Lower leg skin (tissue), 4 donors: ENCODE measurements around the gene FAM118A. TPM values are rescaled to one million over a fixed set of nuclear protein-coding genes. Genes with fewer than 3 reads are reported as not detected.
"Not testable (repeated sequence)": the region's sequence is repeated elsewhere in the genome, so short reads cannot be mapped to it uniquely, and the experiment has no call there.

Source experiments
- DNase-seq, 2 donors: peaks; one replicate each; pipeline ENCODE4 v3.0.0-alpha.2; 2019; ENCODE audit warnings: low spot score in 2 of 2
- H3K4me3 ChIP-seq: fragments of 200-600 bp; sonication (generic); 2 replicates; pipeline ENCODE4 v1.5.1; 2017; ENCODE audit warnings: mild to moderate bottlenecking, low read depth; ENCODE audit not compliant: poor library complexity, severe bottlenecking
- POLR2A ChIP-seq, 2 donors: fragments of 450-650 bp; IDR thresholded peaks; one replicate each; pipeline ENCODE4 v1.6.1; 2016 to 2017; ENCODE audit warnings: antibody characterized with exemption in 2 of 2, mild to moderate bottlenecking in 1 of 2, moderate library complexity in 1 of 2
- WGBS, 2 donors: methylation state at CpG; one replicate each; pipeline ENCODE4 v1.1.5; 2018; 5-methylcytosine and 5-hydroxymethylcytosine counted together
- intact Hi-C: fragments of 100-400 bp; cut with DNase I; formaldehyde crosslinking; loops from one replicate; pipeline ENCODE4 v1.15.0; 2023; ENCODE audit warnings: low total_unique reads
- total RNA-seq, 4 donors: library from RNA; depleted of rRNA; stranded (reverse); fragments of >200 nt; gene quantifications; one replicate each; pipeline ENCODE4 v1.1.0, GENCODE V29; 2016
- TF ChIP-seq, protein P1 (sequence below), 3 donors: fragments of 450-650 bp; IDR thresholded peaks; one replicate each; pipeline ENCODE4 v1.5.1; 2016; ENCODE audit warnings: antibody characterized with exemption in 3 of 3, mild to moderate bottlenecking in 3 of 3, moderate library complexity in 2 of 3

The FAM118A gene
- total RNA-seq, 4 donors from 2014 or later: 11.9 to 40.7 (median 25.0) TPM

DNA sequence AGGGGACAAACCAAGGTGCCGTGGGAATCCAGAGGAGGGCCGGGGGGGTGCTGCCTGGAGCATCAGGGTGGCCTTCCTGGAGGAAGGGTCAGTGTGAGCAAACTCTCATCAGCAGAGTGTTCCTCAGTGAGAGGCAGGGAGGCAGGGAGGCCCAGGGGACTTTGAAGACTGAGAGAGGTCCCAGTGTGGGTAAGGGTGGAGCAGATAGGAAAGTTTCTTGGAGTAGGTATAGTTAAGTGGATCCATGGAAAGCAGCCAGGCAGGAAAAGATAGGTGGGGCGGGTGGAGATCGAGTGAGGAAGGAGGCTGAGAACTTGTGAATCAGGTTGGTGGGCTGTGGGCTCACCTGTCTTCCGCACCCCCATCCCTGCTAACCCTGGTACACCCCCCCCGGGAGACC is 15.7 kb upstream of the FAM118A start:
- no peak for TF ChIP-seq POLR2A (IDR thresholded peaks at IDR 0.05)
- TF ChIP-seq, protein P1, sequence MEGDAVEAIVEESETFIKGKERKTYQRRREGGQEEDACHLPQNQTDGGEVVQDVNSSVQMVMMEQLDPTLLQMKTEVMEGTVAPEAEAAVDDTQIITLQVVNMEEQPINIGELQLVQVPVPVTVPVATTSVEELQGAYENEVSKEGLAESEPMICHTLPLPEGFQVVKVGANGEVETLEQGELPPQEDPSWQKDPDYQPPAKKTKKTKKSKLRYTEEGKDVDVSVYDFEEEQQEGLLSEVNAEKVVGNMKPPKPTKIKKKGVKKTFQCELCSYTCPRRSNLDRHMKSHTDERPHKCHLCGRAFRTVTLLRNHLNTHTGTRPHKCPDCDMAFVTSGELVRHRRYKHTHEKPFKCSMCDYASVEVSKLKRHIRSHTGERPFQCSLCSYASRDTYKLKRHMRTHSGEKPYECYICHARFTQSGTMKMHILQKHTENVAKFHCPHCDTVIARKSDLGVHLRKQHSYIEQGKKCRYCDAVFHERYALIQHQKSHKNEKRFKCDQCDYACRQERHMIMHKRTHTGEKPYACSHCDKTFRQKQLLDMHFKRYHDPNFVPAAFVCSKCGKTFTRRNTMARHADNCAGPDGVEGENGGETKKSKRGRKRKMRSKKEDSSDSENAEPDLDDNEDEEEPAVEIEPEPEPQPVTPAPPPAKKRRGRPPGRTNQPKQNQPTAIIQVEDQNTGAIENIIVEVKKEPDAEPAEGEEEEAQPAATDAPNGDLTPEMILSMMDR (IDR thresholded peaks at IDR 0.05): no peak
- 64 to 65% methylated on average over 6 of the region's 6 CpGs for WGBS, 2 donors

DNA sequence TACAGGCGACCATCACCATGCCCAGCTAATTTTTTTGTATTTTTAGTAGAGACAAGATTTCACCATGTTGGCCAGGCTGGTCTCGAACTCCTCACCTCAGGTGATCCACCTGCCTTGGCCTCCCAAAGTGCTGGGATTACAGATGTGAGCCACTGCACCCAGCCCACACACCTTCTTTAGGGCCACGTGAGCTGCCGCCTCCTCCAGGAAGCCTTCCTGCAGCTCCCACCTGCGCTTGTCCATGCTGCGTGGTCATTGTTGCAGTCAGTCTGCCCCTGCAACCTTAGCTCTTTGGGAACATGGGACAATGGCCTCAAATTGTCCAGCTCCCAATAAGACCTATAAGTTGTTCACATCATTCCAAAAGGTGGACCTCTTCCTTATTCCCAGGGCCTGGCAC is 14.7 kb upstream of the FAM118A start:
- intact Hi-C loops, DNase-seq, H3K4me3 ChIP-seq: not testable (repeated sequence)
- 89 to 98% methylated on average over 6 of the region's 6 CpGs for WGBS, 2 donors

More for the DNA sequence above, 15.7 kb upstream of the FAM118A start:
- no peak overlapping the region for H3K4me3 ChIP-seq
- intact Hi-C loops: no loop called here
- DNase-seq: no peak

DNA sequence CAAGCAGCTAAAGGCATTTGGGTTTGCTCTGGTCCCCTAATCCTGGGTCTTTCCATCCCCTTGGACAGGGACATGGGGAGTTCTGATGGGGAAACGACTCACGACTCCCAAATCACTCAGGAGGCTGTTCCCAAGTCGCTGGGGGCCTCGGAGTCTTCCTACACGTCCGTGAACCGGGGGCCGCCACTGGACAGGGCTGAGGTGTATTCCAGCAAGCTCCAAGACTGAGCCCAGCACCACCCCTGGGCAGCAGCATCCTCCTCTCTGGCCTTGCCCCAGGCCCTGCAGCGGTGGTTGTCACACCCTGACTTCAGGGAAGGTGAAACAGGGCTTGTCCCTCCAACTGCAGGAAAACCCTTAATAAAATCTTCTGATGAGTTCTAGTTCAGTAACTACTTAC is 14.2 kb upstream of the FAM118A start:
- WGBS, 2 donors: 74 to 88% methylated on average over 9 of the region's 9 CpGs
- DNase-seq: no peak
- TF ChIP-seq, protein P1 (IDR thresholded peaks at IDR 0.05): no peak
- TF ChIP-seq POLR2A (IDR thresholded peaks at IDR 0.05): no peak
- H3K4me3 ChIP-seq: no peak overlapping the region
- intact Hi-C loops: no loop called here

DNA sequence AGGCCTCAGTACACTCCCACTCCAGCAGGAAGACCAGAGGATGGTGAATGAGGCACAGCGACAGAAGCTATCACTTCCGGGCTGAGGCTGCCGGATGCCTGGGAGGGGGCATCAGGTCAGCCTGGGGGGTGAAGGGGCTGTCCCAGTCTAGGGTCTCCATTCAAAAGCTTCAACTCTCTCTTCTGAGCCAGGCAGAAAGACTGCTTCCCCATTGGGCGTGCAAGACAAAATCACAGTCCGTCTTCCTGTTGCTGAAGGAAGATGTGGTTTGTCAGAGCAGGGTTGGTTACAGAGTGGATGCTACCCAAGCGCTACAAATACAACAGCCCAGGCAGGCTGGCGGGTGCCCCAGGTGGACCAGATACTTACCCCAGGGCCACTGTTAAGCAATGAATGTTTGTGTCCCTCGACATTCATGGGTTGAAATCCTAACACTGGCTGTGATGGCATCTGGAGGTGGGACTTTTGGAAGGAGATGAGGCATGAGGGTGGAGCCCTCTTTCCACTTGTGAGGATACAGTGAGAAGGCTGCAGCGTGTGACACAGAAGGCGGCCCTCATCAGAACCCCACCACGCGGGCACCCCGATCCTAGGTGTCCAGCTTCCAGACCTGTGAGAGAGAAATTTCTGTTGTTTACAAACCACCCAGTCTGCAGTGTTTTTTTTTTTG is 13.0 kb upstream of the FAM118A start:
- no peak overlapping the region for H3K4me3 ChIP-seq
- no peak for DNase-seq
- 79 to 81% methylated on average over 11 to 13 of the region's 13 CpGs for WGBS, 2 donors
- intact Hi-C loops: no loop called here
- no peak for TF ChIP-seq POLR2A (IDR thresholded peaks at IDR 0.05)
- TF ChIP-seq, protein P1 (IDR thresholded peaks at IDR 0.05): no peak

DNA sequence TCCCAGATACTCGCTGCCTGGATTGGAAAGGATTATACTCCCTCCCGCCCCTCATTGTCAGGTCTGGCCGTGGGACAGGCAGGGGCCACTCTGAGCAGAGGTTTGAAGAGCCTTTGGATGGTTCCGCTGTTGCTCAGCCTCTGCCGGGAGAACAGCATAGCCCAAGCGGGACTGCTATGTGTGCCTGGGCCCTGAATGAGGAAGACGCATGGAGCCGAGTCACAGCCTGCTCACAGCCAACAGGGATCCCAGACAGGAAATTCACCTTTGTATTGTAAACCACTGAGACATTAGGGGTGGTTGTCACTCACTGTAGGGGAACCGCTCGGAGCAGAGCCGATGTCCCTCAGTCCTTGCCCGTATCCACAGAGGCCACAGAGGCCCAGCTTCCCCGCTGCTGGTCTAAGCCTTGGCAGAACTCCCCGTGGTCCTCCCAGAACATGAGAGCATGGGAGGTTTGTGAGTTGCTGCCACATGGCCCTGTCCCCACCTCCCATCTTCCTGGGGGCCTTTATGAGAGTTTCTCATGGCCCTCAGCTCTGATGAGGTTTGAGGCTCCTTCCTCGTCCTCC is 10.7 kb upstream of the FAM118A start:
- 75 to 82% methylated on average over 15 of the region's 15 CpGs for WGBS, 2 donors
- intact Hi-C loops: no loop called here
- TF ChIP-seq, protein P1 (IDR thresholded peaks at IDR 0.05): no peak
- no peak for TF ChIP-seq POLR2A (IDR thresholded peaks at IDR 0.05)
- no peak for DNase-seq
- H3K4me3 ChIP-seq: no peak overlapping the region

DNA sequence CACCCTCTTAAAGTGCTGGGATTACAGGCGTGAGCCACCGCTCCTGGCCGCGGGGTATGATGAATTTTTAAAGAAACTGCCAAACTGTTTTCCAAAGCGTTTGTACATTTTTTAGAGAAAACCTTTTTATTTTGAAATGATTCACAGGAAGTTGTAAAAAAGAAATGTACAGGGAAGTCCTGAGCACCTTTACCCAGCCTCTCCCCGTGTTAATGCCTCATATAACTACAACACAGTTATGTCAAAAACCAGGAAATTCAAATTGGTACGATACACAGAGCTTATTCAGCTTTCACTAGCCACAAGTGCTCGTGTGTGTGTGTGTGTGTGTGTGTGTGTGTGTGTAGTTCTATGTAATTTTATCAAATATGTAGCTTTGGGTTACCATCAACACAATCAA is 7.0 kb upstream of the FAM118A start:
- intact Hi-C loops: no loop called here
- DNase-seq: no peak
- no peak for TF ChIP-seq POLR2A (IDR thresholded peaks at IDR 0.05)
- TF ChIP-seq, protein P1 (IDR thresholded peaks at IDR 0.05): no peak
- WGBS, 2 donors: 66 to 72% methylated on average over 8 of the region's 8 CpGs
- no peak overlapping the region for H3K4me3 ChIP-seq
